ENCODE data around the gene C10orf62. TPM values are rescaled to one million over a fixed set of nuclear protein-coding genes. Genes with fewer than 3 reads are reported as not detected.
"Not testable (repeated sequence)": the region's sequence is repeated elsewhere in the genome, so short reads cannot be mapped to it uniquely, and the experiment has no call there.

The C10orf62 gene, protein sequence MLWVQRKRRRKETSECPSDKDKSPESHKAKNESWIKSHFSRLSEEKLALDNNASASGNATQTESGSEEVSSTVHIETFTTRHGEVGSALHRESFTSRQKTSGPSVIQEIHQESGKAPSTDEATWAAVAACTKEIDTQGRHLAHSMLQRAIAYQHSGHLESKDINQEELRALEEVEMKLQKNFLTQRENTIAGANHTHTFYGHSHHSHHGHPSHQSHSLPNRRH
- not detected for total RNA-seq

DNA sequence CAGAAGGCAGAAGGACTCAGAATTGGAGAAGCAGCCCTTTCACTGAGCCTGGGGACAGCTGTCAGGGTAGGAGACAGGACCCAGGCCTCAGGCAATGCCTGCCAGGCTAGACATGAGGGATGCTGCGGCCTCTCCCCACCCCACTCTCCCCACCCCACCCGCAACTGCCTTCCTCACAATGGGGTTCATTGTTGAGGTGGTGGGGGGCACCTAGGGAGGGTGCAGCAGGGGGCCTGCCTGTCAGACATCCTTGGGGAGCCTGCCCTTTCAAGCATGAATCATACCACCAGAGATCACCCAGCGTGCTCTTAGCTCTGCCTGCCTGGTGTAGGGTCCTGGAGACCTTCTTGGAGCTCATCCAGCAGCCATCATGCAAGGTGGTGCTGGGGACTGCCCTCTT is at the start of gene C10orf62:
C10orf62 (plus strand) TSS at position 243 of the 400 bp plus-strand sequence. CDS start 177 bp downstream, outside the sequence.
- Histone ChIP-seq H3K4me3 (ENCODE audit: low read length) (no peak within 1 kb of the TSS), H3K4me1 (ENCODE audit: insufficient read depth, low read length) (no peaks in the 10 kb centered on the region), H3K9me3 (ENCODE audit: low read depth, low read length) (no peaks in the 10 kb centered on the region), H3K27me3 (ENCODE audit: insufficient read depth, low read length) (no peaks in the 10 kb centered on the region)

DNA sequence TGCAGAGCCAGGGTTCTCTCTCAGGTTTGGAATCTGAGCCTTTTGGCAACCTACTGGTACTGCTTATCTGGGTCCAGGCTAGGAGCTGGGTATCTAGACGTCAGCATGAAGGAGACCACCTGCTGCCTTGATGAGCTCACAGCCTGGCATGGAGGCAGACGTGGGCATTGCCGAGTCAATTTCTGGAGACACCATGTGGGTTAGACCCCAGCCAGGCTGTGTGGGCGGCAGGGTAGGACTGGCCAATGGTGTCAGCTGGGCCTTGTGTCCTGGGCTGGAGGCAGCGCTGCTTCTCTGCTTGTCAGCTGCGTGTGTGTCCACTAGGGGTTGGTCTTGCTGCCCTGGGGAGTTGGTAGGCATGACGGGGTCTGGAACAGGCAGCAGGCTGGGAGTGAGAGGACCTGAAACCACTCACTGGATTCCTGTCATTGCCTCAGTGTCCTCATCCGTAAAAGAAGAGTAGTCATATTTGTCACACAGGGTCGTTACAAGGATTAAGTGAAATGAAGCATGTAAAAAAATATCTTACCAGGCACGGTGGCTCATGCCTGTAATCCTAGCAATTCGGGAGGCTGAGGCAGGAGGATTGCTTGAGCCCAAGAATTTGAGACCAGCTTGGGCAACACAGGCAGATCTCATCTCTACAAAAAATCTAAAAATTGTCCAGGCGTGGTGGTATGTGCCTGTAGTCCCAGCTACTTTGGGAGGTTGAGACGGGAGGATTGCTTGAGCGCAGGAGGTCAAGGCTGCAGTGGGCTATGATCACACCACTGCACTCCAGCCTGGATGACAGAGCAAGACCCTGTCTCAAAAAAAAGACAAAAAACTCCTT is 48.6 kb upstream of the C10orf62 start:
- no peaks in the 10 kb centered on the region for H3K9me3 ChIP-seq (ENCODE audit: low read depth, low read length)
- no peak overlapping the region for H3K4me3 ChIP-seq (ENCODE audit: low read length)
- H3K4me1 ChIP-seq (ENCODE audit: insufficient read depth, low read length): peaks cover 39% of the 10 kb centered on the region
- H3K27me3 ChIP-seq (ENCODE audit: insufficient read depth, low read length): no peaks in the 10 kb centered on the region

DNA sequence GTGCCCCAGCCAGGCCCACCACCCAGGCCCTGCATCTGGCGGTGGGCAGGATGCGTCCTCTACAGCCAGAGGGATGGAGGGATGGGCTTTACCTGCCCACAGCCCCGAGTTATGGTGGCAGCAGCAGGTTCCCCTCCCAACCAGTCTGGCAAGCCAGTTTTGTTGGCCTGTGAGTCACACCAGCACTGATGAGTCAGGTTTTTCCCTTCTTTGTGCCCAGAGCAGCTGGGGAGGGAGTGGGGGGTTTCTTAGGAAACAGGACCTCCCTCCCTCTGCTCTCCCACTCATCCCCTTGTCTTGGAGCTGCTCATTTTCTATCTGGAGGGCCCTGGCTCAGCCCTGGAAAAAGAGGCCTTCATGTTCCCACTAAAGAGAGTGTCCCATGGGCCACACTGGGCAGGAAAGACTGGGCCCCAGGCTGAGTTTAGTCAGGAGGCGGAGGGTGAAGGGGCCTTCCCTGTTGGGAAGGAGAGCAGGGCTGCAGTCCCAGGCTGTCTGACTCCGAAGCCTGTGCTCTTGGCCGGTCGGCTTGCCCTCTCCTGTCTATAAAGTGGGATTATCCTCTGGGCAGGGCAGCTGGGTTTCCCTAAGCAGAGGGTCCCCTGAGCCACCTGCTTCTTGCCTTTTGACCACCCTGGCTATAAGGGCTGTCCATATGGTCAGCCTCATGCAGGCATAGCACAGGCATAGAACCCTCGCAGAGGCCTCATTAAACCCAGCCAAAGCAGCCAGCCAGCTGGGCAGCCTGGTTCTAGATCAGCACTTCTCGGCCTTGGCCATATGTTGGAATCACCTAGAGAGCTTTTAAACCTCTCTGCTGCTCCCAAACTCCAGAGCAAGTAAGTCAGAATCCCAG is 47.1 kb upstream of the C10orf62 start:
- no peaks in the 10 kb centered on the region for H3K9me3 ChIP-seq (ENCODE audit: low read depth, low read length)
- peaks cover 39% of the 10 kb centered on the region for H3K4me1 ChIP-seq (ENCODE audit: insufficient read depth, low read length)
- no peak overlapping the region for H3K4me3 ChIP-seq (ENCODE audit: low read length)
- no peaks in the 10 kb centered on the region for H3K27me3 ChIP-seq (ENCODE audit: insufficient read depth, low read length)

DNA sequence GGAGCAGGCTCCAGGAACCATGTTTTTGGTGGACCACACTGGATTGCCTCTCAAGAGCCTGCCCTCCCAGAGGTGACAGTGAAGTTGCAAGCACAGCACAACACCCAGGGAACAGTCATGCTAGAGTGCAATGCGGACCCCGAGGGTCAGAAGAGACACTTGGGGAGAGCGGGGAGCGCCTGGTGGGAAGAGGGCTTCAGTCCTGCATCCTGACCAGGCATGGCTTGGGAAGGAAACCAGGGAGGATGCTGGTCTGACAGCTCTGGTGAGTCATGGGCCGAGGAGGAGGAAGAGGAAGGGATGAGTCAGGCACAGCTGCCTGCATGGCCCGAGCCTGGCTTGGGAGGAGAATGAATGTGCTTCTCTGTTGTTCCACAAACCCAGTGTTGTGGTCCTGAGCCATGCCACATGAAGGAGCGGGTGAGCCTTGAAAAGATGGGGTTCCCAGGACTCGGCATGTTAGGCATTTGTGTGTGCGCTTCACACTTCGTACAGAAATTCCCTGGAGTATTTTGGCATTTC is 46.4 kb upstream of the C10orf62 start:
- Histone ChIP-seq H3K9me3 (ENCODE audit: low read depth, low read length) (no peaks in the 10 kb centered on the region), H3K4me1 (ENCODE audit: insufficient read depth, low read length) (peaks cover 39% of the 10 kb centered on the region), H3K27me3 (ENCODE audit: insufficient read depth, low read length) (no peaks in the 10 kb centered on the region), H3K4me3 (ENCODE audit: low read length) (no peak overlapping the region)

DNA sequence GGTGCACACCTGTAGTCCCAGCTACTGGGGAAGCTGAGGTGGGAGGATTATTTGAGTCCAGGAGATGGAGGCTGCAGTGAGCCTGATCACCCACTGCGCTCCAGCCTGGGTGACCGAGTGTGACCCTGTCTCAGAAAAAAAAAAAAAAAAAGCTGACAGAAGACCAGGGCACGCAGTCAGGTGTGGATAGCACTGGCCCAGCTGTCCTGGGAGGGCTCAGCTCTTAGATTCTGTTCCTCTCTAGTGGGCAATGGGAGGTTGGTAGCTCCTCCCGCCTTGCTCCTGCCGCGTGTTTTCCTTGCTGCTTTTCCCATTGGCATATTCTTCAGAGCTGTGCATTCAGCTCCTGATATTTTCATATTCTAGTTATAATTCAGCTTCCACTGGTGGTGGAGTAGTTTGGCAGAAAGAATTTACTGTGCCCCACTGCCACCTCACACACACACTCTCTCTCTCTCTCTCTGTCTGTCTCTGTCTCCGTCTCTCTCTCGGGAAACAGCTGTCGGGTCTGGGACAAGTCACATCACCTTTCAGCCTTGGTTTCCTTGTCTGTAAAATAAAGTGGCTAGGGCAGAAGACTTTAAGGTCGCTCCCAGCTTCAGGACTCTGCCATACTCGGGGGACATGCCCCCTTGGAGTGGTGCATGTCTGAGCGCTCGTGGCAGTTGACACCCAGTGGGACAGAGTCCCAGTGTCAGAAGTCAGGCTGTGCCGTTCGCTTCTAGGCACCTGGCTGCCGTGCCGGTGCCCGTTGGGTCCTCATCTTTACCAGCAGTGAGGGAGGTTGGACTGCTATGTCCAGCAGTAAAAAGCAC is 42.9 kb upstream of the C10orf62 start:
- no peak overlapping the region for H3K4me3 ChIP-seq (ENCODE audit: low read length)
- H3K27me3 ChIP-seq (ENCODE audit: insufficient read depth, low read length): no peaks in the 10 kb centered on the region
- no peaks in the 10 kb centered on the region for H3K9me3 ChIP-seq (ENCODE audit: low read depth, low read length)
- peaks cover 34% of the 10 kb centered on the region for H3K4me1 ChIP-seq (ENCODE audit: insufficient read depth, low read length)

DNA sequence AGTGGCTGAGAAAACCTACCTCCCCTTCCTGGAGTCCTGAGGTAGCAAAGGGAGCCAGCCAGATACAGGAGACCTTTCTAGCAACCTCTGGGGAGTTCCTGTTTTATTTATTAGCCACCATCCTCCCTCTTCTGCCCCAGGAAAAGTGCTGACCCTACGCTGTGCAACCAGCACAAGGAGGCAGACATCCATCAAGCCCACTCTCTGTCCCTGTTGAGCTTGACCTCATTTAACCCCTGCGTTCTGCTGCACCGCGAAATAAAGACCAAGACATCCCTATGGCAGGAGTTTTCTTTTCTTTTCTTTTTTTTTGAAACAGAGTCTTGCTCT is 42.3 kb upstream of the C10orf62 start:
- H3K27me3 ChIP-seq (ENCODE audit: insufficient read depth, low read length): no peaks in the 10 kb centered on the region
- no peak overlapping the region for H3K4me3 ChIP-seq (ENCODE audit: low read length)
- no peaks in the 10 kb centered on the region for H3K9me3 ChIP-seq (ENCODE audit: low read depth, low read length)
- peaks cover 29% of the 10 kb centered on the region for H3K4me1 ChIP-seq (ENCODE audit: insufficient read depth, low read length)

DNA sequence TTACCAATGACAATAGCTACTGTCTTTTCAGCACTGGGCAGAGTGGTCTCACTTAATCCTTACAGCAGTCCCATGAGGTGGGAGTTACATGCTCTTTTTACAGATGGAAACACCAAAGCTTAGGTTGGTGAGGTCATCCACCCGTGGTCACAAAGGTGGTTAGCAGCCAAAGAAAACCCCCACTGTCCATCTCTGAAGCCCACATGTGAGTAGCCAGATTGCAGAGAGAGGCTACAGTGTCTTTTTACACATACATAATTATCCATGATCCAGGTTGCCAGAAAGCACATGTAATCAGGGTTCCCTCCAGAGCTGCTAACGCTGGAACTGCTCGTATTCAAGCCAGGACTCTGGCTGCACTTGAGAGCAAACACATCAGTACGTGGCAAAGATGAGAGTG is 41.6 kb upstream of the C10orf62 start:
- peaks cover 22% of the 10 kb centered on the region for H3K4me1 ChIP-seq (ENCODE audit: insufficient read depth, low read length)
- no peaks in the 10 kb centered on the region for H3K9me3 ChIP-seq (ENCODE audit: low read depth, low read length)
- H3K4me3 ChIP-seq (ENCODE audit: low read length): no peak overlapping the region
- H3K27me3 ChIP-seq (ENCODE audit: insufficient read depth, low read length): no peaks in the 10 kb centered on the region

DNA sequence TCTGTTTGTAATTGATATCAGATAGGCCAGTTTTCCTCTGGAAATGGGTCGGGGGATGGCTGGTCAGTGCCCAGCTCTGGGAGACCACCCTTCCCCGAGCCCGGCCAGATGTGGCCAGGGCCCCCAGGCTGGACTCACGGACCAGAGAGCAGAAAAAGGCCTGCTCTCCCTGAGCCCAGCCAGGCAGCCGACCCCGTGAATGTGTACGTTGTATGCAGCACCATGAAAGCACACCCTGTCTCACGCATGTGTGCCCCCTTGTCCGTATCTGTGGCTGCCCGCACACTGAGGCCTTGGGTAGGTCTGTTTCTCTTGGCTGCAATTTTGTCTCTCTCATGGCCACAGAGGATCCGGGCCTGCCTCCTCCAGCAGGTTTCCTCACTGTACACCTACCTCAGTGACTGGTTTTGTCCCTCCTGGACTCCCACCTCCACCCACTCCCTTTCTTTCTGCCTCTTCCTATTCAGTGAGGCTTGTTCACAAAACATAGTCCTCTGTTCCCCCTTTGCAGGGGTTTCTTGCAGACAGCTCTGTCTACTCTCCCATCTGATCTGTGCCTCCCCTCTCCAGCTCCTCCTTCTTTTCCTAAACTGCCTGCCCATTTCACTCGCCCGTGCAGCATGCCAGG is 40.6 kb upstream of the C10orf62 start:
- Histone ChIP-seq H3K27me3 (ENCODE audit: insufficient read depth, low read length) (no peaks in the 10 kb centered on the region), H3K9me3 (ENCODE audit: low read depth, low read length) (no peaks in the 10 kb centered on the region), H3K4me1 (ENCODE audit: insufficient read depth, low read length) (peaks cover 12% of the 10 kb centered on the region), H3K4me3 (ENCODE audit: low read length) (no peak overlapping the region)

DNA sequence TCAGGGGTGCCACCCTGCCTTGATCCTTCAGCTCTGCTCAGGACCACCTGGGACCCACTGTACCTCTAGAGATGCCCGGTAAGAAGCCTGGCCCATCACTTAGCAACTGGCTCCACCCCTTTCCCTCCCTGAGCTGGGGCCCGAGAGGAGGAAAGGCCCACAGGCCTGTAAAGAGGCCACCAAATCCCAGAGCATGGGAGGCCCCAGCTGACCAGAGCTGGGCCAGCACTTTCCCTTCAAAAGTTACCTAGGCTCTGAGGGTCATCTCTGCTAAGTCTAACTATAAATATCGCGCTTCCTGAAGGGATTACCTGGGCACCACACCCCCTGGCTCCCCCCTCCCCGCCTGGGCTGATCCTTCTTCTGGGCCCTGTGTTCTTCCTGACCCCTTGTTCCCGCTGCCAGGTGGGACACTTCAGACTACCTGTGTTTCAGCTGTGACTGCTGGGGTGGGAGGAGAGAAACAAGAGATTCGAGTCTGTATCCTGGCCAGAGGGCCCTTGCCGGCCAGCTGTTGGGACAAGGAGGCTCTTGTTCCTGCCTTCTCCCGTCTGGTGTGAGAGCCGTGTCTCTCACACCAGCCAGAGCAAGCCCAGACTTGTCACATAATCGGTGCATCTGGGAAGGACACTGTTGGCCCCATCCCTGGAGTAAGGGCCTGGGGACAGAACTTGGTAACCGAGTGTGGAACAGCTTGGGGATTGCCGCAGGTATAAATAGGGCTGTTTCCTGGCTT is 39.8 kb upstream of the C10orf62 start:
- H3K9me3 ChIP-seq (ENCODE audit: low read depth, low read length): no peaks in the 10 kb centered on the region
- no peak overlapping the region for H3K4me3 ChIP-seq (ENCODE audit: low read length)
- H3K4me1 ChIP-seq (ENCODE audit: insufficient read depth, low read length): peaks cover 6% of the 10 kb centered on the region
- H3K27me3 ChIP-seq (ENCODE audit: insufficient read depth, low read length): no peaks in the 10 kb centered on the region

DNA sequence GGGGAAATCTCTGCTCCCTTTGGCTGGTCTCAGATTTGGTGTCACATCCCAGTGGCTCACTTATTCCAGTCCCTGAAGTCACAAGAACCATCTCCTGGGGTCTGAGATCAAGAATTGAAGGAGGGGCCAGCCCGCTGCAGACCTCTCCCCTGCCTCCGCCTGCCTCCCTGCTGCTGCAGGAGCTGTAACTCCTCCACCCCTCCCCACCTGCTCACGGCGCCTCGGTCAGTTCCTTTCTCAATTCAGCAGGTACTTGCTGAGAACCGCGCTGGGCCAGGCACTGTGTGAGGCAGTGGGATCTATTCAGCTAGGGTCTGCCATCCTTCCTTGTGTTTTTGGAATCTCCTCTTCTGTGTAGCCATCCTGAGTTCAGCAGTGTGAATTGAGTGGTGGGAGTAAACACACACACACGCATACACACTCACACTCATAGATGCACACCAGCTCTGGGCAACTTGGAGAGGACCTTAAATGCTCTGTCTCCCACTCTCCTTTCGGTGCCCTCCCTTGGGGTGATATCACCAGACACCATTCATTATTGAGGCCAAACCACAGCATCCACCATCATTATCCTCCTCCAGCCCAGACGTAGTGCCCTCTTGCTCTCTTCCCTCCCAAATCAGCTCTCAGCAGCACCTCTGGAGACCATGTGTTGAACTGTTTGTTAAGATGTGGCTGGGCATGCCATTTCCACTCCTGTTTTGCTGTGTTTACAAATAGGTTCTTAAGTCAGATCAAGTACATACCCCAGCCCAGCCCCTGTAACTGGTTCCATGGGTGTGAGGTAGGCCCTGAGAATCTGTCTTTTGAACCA is 39.0 kb upstream of the C10orf62 start:
- Histone ChIP-seq H3K27me3 (ENCODE audit: insufficient read depth, low read length) (no peaks in the 10 kb centered on the region), H3K9me3 (ENCODE audit: low read depth, low read length) (no peaks in the 10 kb centered on the region), H3K4me1 (ENCODE audit: insufficient read depth, low read length) (peaks cover 2% of the 10 kb centered on the region), H3K4me3 (ENCODE audit: low read length) (no peak overlapping the region)

DNA sequence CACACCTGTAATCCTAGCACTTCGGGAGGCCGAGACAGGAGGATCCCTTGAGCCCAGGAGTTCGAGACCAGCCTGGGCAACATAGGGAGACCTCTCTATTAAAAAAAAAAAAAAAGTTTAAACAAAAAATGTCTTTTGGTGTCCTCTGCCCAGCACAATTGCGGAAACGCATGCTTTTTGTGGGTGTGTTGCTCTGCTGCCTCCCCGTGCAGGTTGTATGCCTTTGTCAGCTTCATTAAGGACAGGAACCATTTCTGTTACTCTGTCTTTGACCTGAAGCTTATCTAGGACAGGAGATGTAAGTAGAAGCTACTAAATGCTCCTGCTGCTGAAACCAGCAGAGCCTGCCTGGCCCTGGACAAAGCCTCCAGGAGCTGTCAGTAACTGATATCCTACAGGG is 38.2 kb upstream of the C10orf62 start:
- no peak overlapping the region for H3K4me3 ChIP-seq (ENCODE audit: low read length)
- no peaks in the 10 kb centered on the region for H3K27me3 ChIP-seq (ENCODE audit: insufficient read depth, low read length)
- no peaks in the 10 kb centered on the region for H3K4me1 ChIP-seq (ENCODE audit: insufficient read depth, low read length)
- H3K9me3 ChIP-seq (ENCODE audit: low read depth, low read length): no peaks in the 10 kb centered on the region

DNA sequence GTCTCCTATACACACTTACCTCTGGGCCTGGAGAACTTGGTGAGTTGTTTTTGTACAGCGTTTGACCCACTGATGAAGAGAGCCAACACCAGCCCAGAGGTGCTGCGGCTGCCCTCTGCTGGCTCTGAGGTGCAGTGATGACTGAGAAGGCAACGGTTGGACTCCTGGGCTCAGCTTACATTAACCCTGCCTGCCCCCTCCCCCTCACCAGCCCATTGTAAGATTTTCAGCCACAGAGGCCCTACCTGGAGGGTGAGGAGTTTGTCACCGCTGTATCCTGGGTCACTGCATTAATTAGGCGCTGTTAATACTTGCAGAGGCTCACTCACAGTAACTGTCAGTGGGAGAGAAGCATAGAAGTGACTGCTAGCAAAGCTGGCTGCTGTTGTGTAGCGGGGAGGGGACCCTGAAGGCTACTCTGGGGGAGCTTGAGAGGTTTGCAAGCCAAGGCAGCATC is 35.9 kb upstream of the C10orf62 start:
- Histone ChIP-seq H3K4me1 (ENCODE audit: insufficient read depth, low read length) (no peaks in the 10 kb centered on the region), H3K4me3 (ENCODE audit: low read length) (no peak overlapping the region), H3K9me3 (ENCODE audit: low read depth, low read length) (no peaks in the 10 kb centered on the region), H3K27me3 (ENCODE audit: insufficient read depth, low read length) (no peaks in the 10 kb centered on the region)

DNA sequence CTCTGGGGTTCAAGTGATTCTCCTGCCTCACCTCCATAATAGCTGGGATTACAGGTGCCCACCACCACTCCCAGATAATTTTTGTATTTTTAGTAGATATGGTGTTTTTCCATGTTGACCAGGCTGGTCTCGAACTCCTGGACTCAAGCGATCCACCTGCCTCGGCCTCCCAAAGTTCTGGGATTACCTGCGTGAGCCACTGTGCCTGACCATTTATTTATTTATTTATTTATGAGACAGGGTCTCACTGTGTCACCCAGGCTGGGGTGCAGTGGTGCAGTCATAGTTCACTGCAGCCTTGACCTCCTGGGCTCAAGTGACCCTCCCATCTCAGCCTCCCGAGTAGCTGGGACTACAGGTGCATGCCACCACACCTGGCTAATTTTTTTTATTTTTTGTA is 35.2 kb upstream of the C10orf62 start:
- H3K27me3 ChIP-seq (ENCODE audit: insufficient read depth, low read length); H3K9me3 ChIP-seq (ENCODE audit: low read depth, low read length); H3K4me3 ChIP-seq (ENCODE audit: low read length); H3K4me1 ChIP-seq (ENCODE audit: insufficient read depth, low read length): not testable (repeated sequence)
